Measurements from ENCODE around the gene CASTOR1. TPM values are rescaled to one million over a fixed set of nuclear protein-coding genes. Genes with fewer than 3 reads are reported as not detected.

Gene CASTOR1
- total RNA-seq, 1 donor from 2014 or later, result 2.4 TPM

GRCh38 chr22:30235687-30236170, 53.6 kb downstream of the CASTOR1 start:
- FAIRE-seq, result no peak
- no peak for DNase-seq (ENCODE audit: low spot score in 2 of 2)

Other genes with a start within 250 kb of the CASTOR1 start
- 0.41 TPM for gene HORMAD2, start 209.0 kb downstream of the CASTOR1 start, total RNA-seq
- not detected for gene LIF, start 42.7 kb downstream of the CASTOR1 start, total RNA-seq
- 0.41 TPM for gene OSM, start 22.7 kb downstream of the CASTOR1 start, total RNA-seq
- gene TBC1D10A, start 37.4 kb upstream of the CASTOR1 start, total RNA-seq, result 10.6 TPM
- 13.9 TPM for gene SF3A1, start 67.4 kb upstream of the CASTOR1 start, total RNA-seq
- 5.3 TPM for gene CCDC157, start 67.5 kb upstream of the CASTOR1 start, total RNA-seq
- gene RNF215, start 97.9 kb upstream of the CASTOR1 start, total RNA-seq, result 22.4 TPM
- 6.5 TPM for gene SEC14L2, start 107.5 kb upstream of the CASTOR1 start, total RNA-seq
- 0.41 TPM for gene MTFP1, start 136.3 kb upstream of the CASTOR1 start, total RNA-seq
- gene SEC14L3, start 182.5 kb upstream of the CASTOR1 start, total RNA-seq, result not detected
- not detected for gene SEC14L4, start 216.2 kb upstream of the CASTOR1 start, total RNA-seq

Measured in frontal cortex (tissue), 4 donors.